HG03571 (cell line): ENCODE data around the gene HDDC3.
"Not testable (repeated sequence)": the region's sequence is repeated elsewhere in the genome, so short reads cannot be mapped to it uniquely, and the experiment has no call there.

ENCODE experiments used
- ATAC-seq: cut with Tn5 transposase; IDR thresholded peaks from one replicate; pipeline ENCODE4 v1.9.1; 2021; ENCODE audit not compliant: unreplicated experiment

Gene HDDC3

GRCh38 chr15:90910441-90911301, 21.7 kb downstream of the HDDC3 start:
- ATAC-seq, result no peak

- ATAC-seq, result no peak
Measured at GRCh38 chr15:90909976-90910375, 22.4 kb downstream of the HDDC3 start.

GRCh38 chr15:90909449-90909848, 22.9 kb downstream of the HDDC3 start:
- not testable (repeated sequence) for ATAC-seq

GRCh38 chr15:90907838-90908507, 24.4 kb downstream of the HDDC3 start:
- no peak for ATAC-seq

GRCh38 chr15:90907051-90907660, 25.2 kb downstream of the HDDC3 start:
- no peak for ATAC-seq

GRCh38 chr15:90906181-90906849, 26.0 kb downstream of the HDDC3 start:
- ATAC-seq, result no peak

GRCh38 chr15:90905306-90906180, 26.8 kb downstream of the HDDC3 start:
- no peak for ATAC-seq

- no peak for ATAC-seq
Measured at GRCh38 chr15:90904746-90905145, 27.6 kb downstream of the HDDC3 start.

- ATAC-seq, result no peak
Measured at GRCh38 chr15:90903733-90904536, 28.4 kb downstream of the HDDC3 start.

- peak; percentile 46 for ATAC-seq
Measured at GRCh38 chr15:90902840-90903732, 29.3 kb downstream of the HDDC3 start, which contains the start of gene MAN2A2. Gene MAN2A2 (plus strand): TSS chr15:90903302. CDS start chr15:90904208, 906 bp downstream.

GRCh38 chr15:90902040-90902839, 30.1 kb downstream of the HDDC3 start:
- peak; percentile 71 for ATAC-seq

GRCh38 chr15:90901175-90902039, 30.9 kb downstream of the HDDC3 start:
- no peak for ATAC-seq

GRCh38 chr15:90897131-90897655, 35.2 kb downstream of the HDDC3 start:
- peak; percentile 52 for ATAC-seq

GRCh38 chr15:90895571-90896117, 36.7 kb downstream of the HDDC3 start:
- ATAC-seq, result no peak

- no peak for ATAC-seq
Measured at GRCh38 chr15:90893175-90894090, 38.9 kb downstream of the HDDC3 start.
